Right ventricle myocardium superior (tissue), 1 donor: ENCODE measurements around the gene RPL21. TPM values are rescaled to one million over a fixed set of nuclear protein-coding genes. Genes with fewer than 3 reads are reported as not detected.
"Not testable (repeated sequence)": the region's sequence is repeated elsewhere in the genome, so short reads cannot be mapped to it uniquely, and the experiment has no call there.

Experiments
- ATAC-seq: fragments of 200-7000 bp; cut with Tn5 transposase; one replicate; pipeline ENCODE4 v1.9.1; 2020; ENCODE audit warnings: mild to moderate bottlenecking; ENCODE audit not compliant: poor library complexity
- DNase-seq: peaks from one replicate; pipeline ENCODE4 v3.0.0-alpha.2; 2020
- intact Hi-C: fragments of 100-400 bp; cut with DNase I; formaldehyde crosslinking; loops from one replicate; pipeline ENCODE4 v1.11.2; 2022
- long read RNA-seq: library from polyadenylated mRNA; unstranded; transcript quantifications from one replicate; pipeline ENCODE4 v2.0.0, GENCODE V29; 2021
- total RNA-seq: library from RNA; stranded (reverse); fragmentation: NEBNext Ultra II Directional; extraction: Animal tissue kit (Norgen Biotek cat#: 25700); gene quantifications from one replicate; pipeline ENCODE4 v1.2.1, GENCODE V29; 2021
- donor health status: DM: no; HTN: yes; CAD: no; lungs with severe emphysema.

The RPL21 gene
- 637 TPM for total RNA-seq
- long read RNA-seq, transcript RPL21-202 (6 exons, 815 nt): major isoform, 23 of 27 reads
- long read RNA-seq, partial matches to known transcripts: 1 of 27 reads
- long read RNA-seq, other reads (novel, unspliced or antisense): 2 of 27 reads

GRCh38 chr13:27251166-27252091, at the start of gene RPL21:
Gene RPL21, plus strand, starts transcription at chr13:27251558. Its CDS starts 2,219 bp downstream, at chr13:27253777.
- intact Hi-C loops: no loop called here
- ATAC-seq (peak; percentile 99), DNase-seq (peak; percentile 98)

GRCh38 chr13:27201661-27202060, 49.7 kb upstream of the RPL21 start:
- ATAC-seq (no peak), DNase-seq (no peak)
- intact Hi-C loops: no loop called here

GRCh38 chr13:27203186-27203585, 48.2 kb upstream of the RPL21 start:
- no peak for ATAC-seq
- no peak for DNase-seq
- intact Hi-C loops: no loop called here

- intact Hi-C loops: no loop called here
- ATAC-seq (peak; percentile 38), DNase-seq (no peak)
Observed at GRCh38 chr13:27203854-27204253, 47.5 kb upstream of the RPL21 start.

- intact Hi-C loops: no loop called here
- ATAC-seq (no peak), DNase-seq (no peak)
Observed at GRCh38 chr13:27208514-27208913, 42.8 kb upstream of the RPL21 start.

- DNase-seq: no peak
- intact Hi-C loops: no loop called here
- no peak for ATAC-seq
Observed at GRCh38 chr13:27211271-27211670, 40.1 kb upstream of the RPL21 start.

- DNase-seq (no peak), ATAC-seq (no peak)
- intact Hi-C loops: no loop called here
Observed at GRCh38 chr13:27211771-27212364, 39.5 kb upstream of the RPL21 start.

- DNase-seq, ATAC-seq, intact Hi-C loops: not testable (repeated sequence)
Observed at GRCh38 chr13:27213386-27213785, 38.0 kb upstream of the RPL21 start.

GRCh38 chr13:27217791-27218190, 33.6 kb upstream of the RPL21 start:
- ATAC-seq, DNase-seq, intact Hi-C loops: not testable (repeated sequence)

GRCh38 chr13:27218861-27219260, 32.5 kb upstream of the RPL21 start:
- ATAC-seq, intact Hi-C loops, DNase-seq: not testable (repeated sequence)

- ATAC-seq (no peak), DNase-seq (no peak)
- intact Hi-C loops: no loop called here
Observed at GRCh38 chr13:27219611-27220010, 31.7 kb upstream of the RPL21 start.

- intact Hi-C loops: not testable (repeated sequence)
Observed at GRCh38 chr13:27222100-27222499, 29.3 kb upstream of the RPL21 start.

GRCh38 chr13:27226991-27227390, 24.4 kb upstream of the RPL21 start:
- no peak for ATAC-seq
- intact Hi-C loops: no loop called here
- DNase-seq: no peak

More at GRCh38 chr13:27222100-27222499, 29.3 kb upstream of the RPL21 start:
- not testable (repeated sequence) for DNase-seq, ATAC-seq

GRCh38 chr13:27228131-27228530, 23.2 kb upstream of the RPL21 start:
- intact Hi-C loops: no loop called here
- no peak for ATAC-seq
- no peak for DNase-seq

GRCh38 chr13:27229642-27230041, 21.7 kb upstream of the RPL21 start:
- ATAC-seq (no peak), DNase-seq (no peak)
- intact Hi-C loops: no loop called here

GRCh38 chr13:27233964-27234363, 17.4 kb upstream of the RPL21 start:
- ATAC-seq (no peak), DNase-seq (no peak)
- intact Hi-C loops: no loop called here

- ATAC-seq: no peak
- intact Hi-C loops: no loop called here
- no peak for DNase-seq
Observed at GRCh38 chr13:27236478-27236877, 14.9 kb upstream of the RPL21 start.

- no peak for ATAC-seq
- no peak for DNase-seq
- intact Hi-C loops: no loop called here
Observed at GRCh38 chr13:27242702-27243101, 8.7 kb upstream of the RPL21 start.

GRCh38 chr13:27245610-27246009, 5.7 kb upstream of the RPL21 start:
- intact Hi-C loops: no loop called here
- DNase-seq: no peak
- no peak for ATAC-seq

- DNase-seq (no peak), ATAC-seq (no peak)
- intact Hi-C loops: no loop called here
Observed at GRCh38 chr13:27250833-27251165, 559 bp upstream of the RPL21 start.
